Parathyroid adenoma (tissue), 2 donors: ENCODE data around the gene CNP.

Experiments used
- H2AFZ ChIP-seq: fragments of 300-600 bp; sonication (generic); one replicate; pipeline ENCODE4 v1.7.0; 2017; ENCODE audit warnings: antibody characterized with exemption, mild to moderate bottlenecking
- H3K27ac ChIP-seq: fragments of 300-600 bp; sonication (generic); one replicate; pipeline ENCODE4 v1.7.0; 2017
- H3K27me3 ChIP-seq: fragments of 300-600 bp; sonication (generic); one replicate; pipeline ENCODE4 v1.7.0; 2017; ENCODE audit warnings: low read length; ENCODE audit not compliant: control insufficient read depth, insufficient read depth
- H3K36me3 ChIP-seq: fragments of 300-600 bp; sonication (generic); one replicate; pipeline ENCODE4 v1.7.0; 2017; ENCODE audit warnings: low read length; ENCODE audit not compliant: control insufficient read depth, insufficient read depth
- H3K4me1 ChIP-seq: fragments of 300-600 bp; sonication (generic); one replicate; pipeline ENCODE4 v1.7.0; 2017; ENCODE audit warnings: control low read depth
- H3K4me2 ChIP-seq: fragments of 300-600 bp; sonication (generic); one replicate; pipeline ENCODE4 v1.7.0; 2017; ENCODE audit warnings: low read length
- H3K4me3 ChIP-seq: fragments of 300-600 bp; sonication (generic); one replicate; pipeline ENCODE4 v1.7.0; 2017; ENCODE audit warnings: low read depth, low read length
- H3K79me2 ChIP-seq: fragments of 300-600 bp; sonication (generic); one replicate; pipeline ENCODE4 v1.7.0; 2017; ENCODE audit warnings: control low read depth
- H3K9ac ChIP-seq: fragments of 300-600 bp; sonication (generic); one replicate; pipeline ENCODE4 v1.7.0; 2017; ENCODE audit warnings: mild to moderate bottlenecking
- H3K9me3 ChIP-seq: fragments of 300-600 bp; sonication (generic); one replicate; pipeline ENCODE4 v1.7.0; 2017; ENCODE audit warnings: low read length; ENCODE audit not compliant: control insufficient read depth
- TF ChIP-seq, protein P1 (sequence below): fragments of 300-600 bp; sonication (generic); IDR thresholded peaks from one replicate; pipeline ENCODE4 v1.7.0; 2017; ENCODE audit warnings: antibody characterized with exemption, mild to moderate bottlenecking
- donor health status: primary hyperparathyroidism.

Gene CNP

DNA sequence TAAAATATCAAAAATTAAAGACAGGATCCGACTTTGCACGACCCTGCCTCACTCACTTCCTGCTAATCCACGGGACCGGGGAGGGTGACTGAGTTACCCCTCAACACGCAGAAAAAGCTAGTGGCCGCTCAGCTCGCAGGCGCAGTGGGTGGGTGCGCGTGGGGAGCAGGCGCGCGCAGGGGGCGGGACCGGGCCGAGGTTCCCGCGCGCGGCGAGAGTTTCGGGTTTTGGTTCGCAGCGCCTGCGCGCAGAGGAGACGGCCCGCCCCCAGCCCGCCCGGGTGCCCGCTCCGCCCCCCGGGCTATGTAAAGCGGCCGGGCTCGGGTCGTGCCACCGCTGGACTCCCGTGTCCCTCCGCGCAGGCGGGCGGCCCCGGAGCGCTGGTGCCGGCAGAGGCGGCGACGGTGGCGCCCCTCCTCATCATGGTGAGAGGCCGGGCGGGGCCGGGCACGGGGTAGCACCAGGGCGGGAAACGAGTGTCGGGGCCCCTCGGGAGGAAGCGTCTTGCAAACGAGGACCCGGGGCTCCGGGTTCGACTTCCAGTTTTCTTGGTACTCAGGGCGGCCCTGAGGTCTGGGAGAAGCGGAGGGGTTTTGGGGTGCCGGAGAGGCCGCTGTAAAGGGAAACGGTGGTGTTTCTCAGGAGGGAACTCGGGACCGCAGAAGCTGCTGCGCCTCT lies at the start of gene CNP:
TSS of gene CNP (plus strand) at position 333 of the 678 bp plus-strand sequence. CDS start at position 423, 90 bp downstream.
- Histone ChIP-seq H2AFZ (peak within 1 kb of the TSS; percentile 86), H3K36me3 (no peaks in the 10 kb centered on the region), H3K4me1 (peaks cover 6% of the 10 kb centered on the region), H3K4me2 (peak within 1 kb of the TSS; percentile 96), H3K27ac (peak within 1 kb of the TSS; percentile 82), H3K9ac (peak within 1 kb of the TSS; percentile 41), H3K9me3 (no peaks in the 10 kb centered on the region), H3K79me2 (no peaks in the 10 kb centered on the region), H3K27me3 (no peaks in the 10 kb centered on the region), H3K4me3 (peak within 1 kb of the TSS; percentile 83)
- TF ChIP-seq, protein P1, sequence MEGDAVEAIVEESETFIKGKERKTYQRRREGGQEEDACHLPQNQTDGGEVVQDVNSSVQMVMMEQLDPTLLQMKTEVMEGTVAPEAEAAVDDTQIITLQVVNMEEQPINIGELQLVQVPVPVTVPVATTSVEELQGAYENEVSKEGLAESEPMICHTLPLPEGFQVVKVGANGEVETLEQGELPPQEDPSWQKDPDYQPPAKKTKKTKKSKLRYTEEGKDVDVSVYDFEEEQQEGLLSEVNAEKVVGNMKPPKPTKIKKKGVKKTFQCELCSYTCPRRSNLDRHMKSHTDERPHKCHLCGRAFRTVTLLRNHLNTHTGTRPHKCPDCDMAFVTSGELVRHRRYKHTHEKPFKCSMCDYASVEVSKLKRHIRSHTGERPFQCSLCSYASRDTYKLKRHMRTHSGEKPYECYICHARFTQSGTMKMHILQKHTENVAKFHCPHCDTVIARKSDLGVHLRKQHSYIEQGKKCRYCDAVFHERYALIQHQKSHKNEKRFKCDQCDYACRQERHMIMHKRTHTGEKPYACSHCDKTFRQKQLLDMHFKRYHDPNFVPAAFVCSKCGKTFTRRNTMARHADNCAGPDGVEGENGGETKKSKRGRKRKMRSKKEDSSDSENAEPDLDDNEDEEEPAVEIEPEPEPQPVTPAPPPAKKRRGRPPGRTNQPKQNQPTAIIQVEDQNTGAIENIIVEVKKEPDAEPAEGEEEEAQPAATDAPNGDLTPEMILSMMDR = no peak

DNA sequence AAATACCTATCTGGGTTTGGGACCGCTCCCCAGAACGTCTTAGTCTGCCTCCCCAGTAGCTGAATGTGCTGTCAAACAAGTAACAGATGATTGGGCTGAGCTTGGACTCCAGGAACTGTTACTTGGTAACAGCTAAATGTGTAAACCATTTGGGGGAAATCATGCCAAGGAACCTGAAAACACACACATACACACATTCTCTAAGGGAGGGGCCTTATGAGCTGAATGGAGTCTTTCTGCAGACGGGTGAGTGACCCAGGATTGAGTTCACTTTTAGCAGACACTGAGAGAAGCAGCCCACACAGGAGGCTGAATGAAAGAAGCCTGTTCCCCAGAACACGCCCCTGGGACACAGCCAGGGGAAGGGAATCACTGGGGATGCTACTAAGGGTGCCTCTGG lies 49.4 kb upstream of the CNP start:
- H3K4me3 ChIP-seq = peak overlapping the region; percentile 74
- peak overlapping the region; percentile 99 for H3K4me2 ChIP-seq
- no peak overlapping the region for H3K9ac ChIP-seq
- no peak overlapping the region for H3K27ac ChIP-seq
- TF ChIP-seq, protein P1 = no peak
- no peaks in the 10 kb centered on the region for H3K27me3 ChIP-seq
- no peaks in the 10 kb centered on the region for H3K9me3 ChIP-seq
- no peak overlapping the region for H2AFZ ChIP-seq
- H3K79me2 ChIP-seq = peaks cover 31% of the 10 kb centered on the region
- H3K4me1 ChIP-seq = no peaks in the 10 kb centered on the region
- H3K36me3 ChIP-seq = no peaks in the 10 kb centered on the region

DNA sequence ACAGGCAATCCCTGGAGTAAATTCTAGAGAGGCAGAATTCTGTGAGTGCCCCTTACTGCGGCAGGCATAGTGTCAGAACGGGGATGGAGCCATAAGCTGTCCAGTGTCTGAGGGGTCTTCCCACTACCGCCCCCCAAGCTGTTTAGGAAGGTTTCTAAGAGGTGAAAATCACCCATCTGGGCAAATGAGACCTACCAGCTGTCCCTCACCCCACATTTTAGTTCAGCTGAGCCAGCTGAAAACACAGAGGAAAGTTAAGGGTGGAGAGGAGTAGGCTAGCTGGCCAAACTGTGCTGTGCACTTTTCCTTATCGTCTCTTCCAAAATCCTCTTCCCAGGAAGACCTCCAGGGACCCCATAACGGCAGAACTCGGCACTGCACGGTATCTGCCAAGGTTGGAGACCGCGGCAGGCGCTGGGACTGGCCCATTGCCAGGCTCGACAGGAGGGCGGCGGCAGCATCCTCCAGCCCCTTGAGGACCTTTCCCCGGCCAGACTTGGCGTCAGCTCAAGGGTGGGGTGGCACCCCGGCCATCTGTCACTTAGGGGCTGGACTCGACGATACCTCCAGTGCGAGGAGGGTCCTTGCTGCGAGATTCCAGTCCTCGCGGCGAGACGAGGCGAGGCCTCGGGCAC lies 48.8 kb upstream of the CNP start:
- no peaks in the 10 kb centered on the region for H3K4me1 ChIP-seq
- TF ChIP-seq, protein P1 = no peak
- H3K27me3 ChIP-seq = no peaks in the 10 kb centered on the region
- H3K4me2 ChIP-seq = peak overlapping the region; percentile 99
- no peaks in the 10 kb centered on the region for H3K9me3 ChIP-seq
- peak overlapping the region; percentile 74 for H3K4me3 ChIP-seq
- H3K79me2 ChIP-seq = peaks cover 26% of the 10 kb centered on the region
- peak overlapping the region; percentile 80 for H3K9ac ChIP-seq
- peak overlapping the region; percentile 84 for H2AFZ ChIP-seq
- H3K27ac ChIP-seq = peak overlapping the region; percentile 71
- H3K36me3 ChIP-seq = no peaks in the 10 kb centered on the region

DNA sequence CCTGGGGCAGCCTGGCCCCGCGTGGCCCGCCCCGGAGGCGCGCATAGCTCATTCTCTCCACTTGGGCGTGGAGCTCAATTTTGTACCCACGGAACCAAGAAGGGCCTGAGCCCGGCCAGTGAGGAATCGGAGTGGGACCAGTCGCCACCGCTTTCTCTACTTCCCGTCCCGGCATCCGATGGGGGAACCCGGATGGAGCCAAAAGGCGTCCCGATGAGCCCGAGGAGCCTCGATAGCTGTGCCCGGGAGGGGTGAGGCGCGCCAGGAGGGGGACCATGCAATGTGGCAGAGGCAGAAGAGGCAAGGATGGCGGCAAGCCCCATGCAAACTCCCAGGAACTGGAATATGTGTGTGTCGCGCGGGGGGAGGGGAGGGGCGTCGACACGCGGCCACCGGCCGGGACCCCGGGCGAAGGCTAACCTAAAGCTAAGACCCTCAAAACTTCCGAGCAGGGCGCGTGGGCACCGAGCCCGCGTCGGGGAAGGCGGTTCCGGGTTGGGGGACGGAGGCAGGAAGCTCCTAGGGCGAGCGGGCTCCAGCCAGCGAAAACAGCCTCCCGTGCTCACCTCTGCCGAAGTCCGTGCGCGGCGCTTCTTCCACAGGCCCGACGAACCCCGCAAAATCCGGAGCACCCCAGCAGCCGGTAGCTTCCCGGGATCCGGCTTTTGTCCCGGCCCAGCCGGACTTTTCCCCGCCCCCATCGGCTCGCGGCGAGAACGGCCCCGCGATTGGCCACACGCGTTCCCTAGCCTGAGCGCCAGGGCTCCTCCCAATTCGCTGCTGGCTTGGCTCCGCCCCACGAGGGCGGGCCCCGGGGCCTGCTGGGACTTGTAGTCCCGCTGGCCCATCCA lies 48.1 kb upstream of the CNP start, which contains the start of gene ACLY:
TSS of gene ACLY (minus strand) at position 638 of the 851 bp plus-strand sequence. CDS start 5,078 bp downstream, outside the sequence.
- TF ChIP-seq, protein P1 = no peak
- peak within 1 kb of the TSS; percentile 80 for H3K9ac ChIP-seq
- peak within 1 kb of the TSS; percentile 99 for H3K4me2 ChIP-seq
- peak within 1 kb of the TSS; percentile 71 for H3K27ac ChIP-seq
- no peaks in the 10 kb centered on the region for H3K27me3 ChIP-seq
- H3K36me3 ChIP-seq = no peaks in the 10 kb centered on the region
- no peaks in the 10 kb centered on the region for H3K9me3 ChIP-seq
- peak within 1 kb of the TSS; percentile 84 for H2AFZ ChIP-seq
- H3K79me2 ChIP-seq = peaks cover 26% of the 10 kb centered on the region
- H3K4me3 ChIP-seq = peak within 1 kb of the TSS; percentile 74
- H3K4me1 ChIP-seq = no peaks in the 10 kb centered on the region
